HCT116 (cell line): ENCODE data around the gene SNTG2. TPM values are rescaled to one million over a fixed set of nuclear protein-coding genes. Genes with fewer than 3 reads are reported as not detected.

Source experiments
- ATAC-seq: fragments of 200-7000 bp; cut with Tn5 transposase; 2 replicates; pipeline ENCODE4 v1.9.1; 2020; ENCODE audit warnings: mild to moderate bottlenecking, moderate library complexity
- BruUV-seq: library from RNA; stranded (reverse); fragments of 400-500 nt; replicated peaks from 2 replicates; lab custom pipeline; 2021; lab: Mats Ljungman, UMichigan
- CTCF ChIA-PET: fragments of 300-600 bp; sonication (Branson Sonifier 250); formaldehyde crosslinking; loops from one replicate; lab custom pipeline; 2021; ENCODE audit warnings: antibody characterized with exemption; lab: Charles Lee
- POLR2A ChIA-PET: fragments of 300-600, 350-600 bp; sonication (Branson Sonifier 250); formaldehyde crosslinking; loops from one replicate; lab custom pipeline; 2021; ENCODE audit warnings: antibody characterized with exemption; lab: Charles Lee
- RAD21 ChIA-PET, 2 experiments: fragments of 300-600 bp; sonication (Branson Sonifier 250); formaldehyde crosslinking; loops; one replicate each; lab custom pipeline; 2023; ENCODE audit warnings: low total read pairs in 2 of 2; ENCODE audit not compliant: uncharacterized antibody in 2 of 2, unreplicated experiment in 2 of 2, low non-redundant PET in 1 of 2; lab: Charles Lee
- DNase-seq: peaks from one replicate; pipeline ENCODE4 v3.0.0-alpha.2; 2010; ENCODE audit warnings: low read depth, low spot score
- H2AFZ ChIP-seq: fragments of 200-600 bp; shearing (Covaris generic), sonication (generic); 2 replicates; pipeline ENCODE4 v1.6.1; 2017; ENCODE audit warnings: low read depth, mixed run types, mixed read lengths, antibody characterized with exemption, low read length; ENCODE audit not compliant: poor library complexity, severe bottlenecking
- H3K27ac ChIP-seq: 2 replicates; pipeline ENCODE4 v1.5.1; 2012; ENCODE audit warnings: low read depth, low read length
- H3K27me3 ChIP-seq: fragments of 200-600 bp; sonication (generic); 2 replicates; pipeline ENCODE4 v1.6.1; 2016; ENCODE audit warnings: mixed run types, low read length, mixed read lengths; ENCODE audit not compliant: insufficient read depth
- H3K36me3 ChIP-seq, 2 experiments: fragments of 200-500 bp in 1 of 2; fragments of 200-600 bp in 1 of 2; sonication (Bioruptor generic) in 1 of 2; sonication (generic) in 1 of 2; 2 replicates each; pipeline versions ENCODE4 v1.5.1 to v1.6.1; 2014 to 2016; ENCODE audit warnings: low read length in 2 of 2, inconsistent platforms in 1 of 2, mixed read lengths in 1 of 2, mixed run types in 1 of 2; ENCODE audit not compliant: insufficient read depth in 2 of 2, control insufficient read depth in 1 of 2
- H3K4me1 ChIP-seq, 2 experiments: fragments of 200-600 bp in 1 of 2; sonication (generic) in 1 of 2; 2 replicates each; pipeline versions ENCODE4 v1.5.1 to v1.6.1; 2012 to 2017; ENCODE audit warnings: low read length in 2 of 2, inconsistent platforms in 1 of 2, mild to moderate bottlenecking in 1 of 2, mixed read lengths in 1 of 2, mixed run types in 1 of 2, moderate library complexity in 1 of 2; ENCODE audit not compliant: insufficient read depth in 2 of 2, control insufficient read depth in 1 of 2
- H3K4me2 ChIP-seq: fragments of 200-600 bp; sonication (generic); 2 replicates; pipeline ENCODE4 v1.6.1; 2017; ENCODE audit warnings: mixed run types, low read length, mixed read lengths
- H3K4me3 ChIP-seq, 2 experiments: fragments of 200-600 bp in 1 of 2; sonication (generic) in 1 of 2; replicated peaks in 1 of 2; 2 replicates each; pipeline ENCODE4 v1.5.1; 2011 to 2016; ENCODE audit warnings: low read length in 2 of 2, control low read depth in 1 of 2, low read depth in 1 of 2, mild to moderate bottlenecking in 1 of 2, mixed read lengths in 1 of 2, mixed run types in 1 of 2
- H3K79me2 ChIP-seq: fragments of 200-600 bp; sonication (generic); 2 replicates; pipeline ENCODE4 v1.6.1; 2017; ENCODE audit warnings: mild to moderate bottlenecking, mixed run types, low read length, moderate library complexity, mixed read lengths; ENCODE audit not compliant: insufficient read depth
- H3K9ac ChIP-seq: fragments of 200-600 bp; sonication (generic); 2 replicates; pipeline ENCODE4 v1.6.1; 2016; ENCODE audit warnings: low read length, mixed read lengths
- H3K9me2 ChIP-seq: fragments of 200-600 bp; sonication (generic), shearing (Covaris generic); 2 replicates; pipeline ENCODE4 v1.6.1; 2017; ENCODE audit warnings: mixed run types, mild to moderate bottlenecking, moderate library complexity; ENCODE audit not compliant: insufficient read depth
- H3K9me3 ChIP-seq, 2 experiments: fragments of 200-500 bp in 1 of 2; fragments of 200-600 bp in 1 of 2; sonication (Bioruptor generic) in 1 of 2; sonication (generic) in 1 of 2; 2 replicates each; pipeline ENCODE4 v1.6.1; 2014 to 2017; ENCODE audit warnings: low read length in 2 of 2, mixed read lengths in 2 of 2, inconsistent platforms in 1 of 2, low read depth in 1 of 2, mild to moderate bottlenecking in 1 of 2, mixed run types in 1 of 2, moderate library complexity in 1 of 2; ENCODE audit not compliant: control insufficient read depth in 1 of 2, insufficient read depth in 1 of 2
- H4K20me1 ChIP-seq: fragments of 200-600 bp; sonication (generic), shearing (Covaris generic); 2 replicates; pipeline ENCODE4 v1.6.1; 2017; ENCODE audit warnings: mixed run types, mild to moderate bottlenecking, moderate library complexity; ENCODE audit not compliant: insufficient read depth
- CBX3 ChIP-seq: IDR thresholded peaks from 2 replicates; pipeline ENCODE4 v1.6.1; 2012; ENCODE audit warnings: low read depth
- EGR1 ChIP-seq: IDR thresholded peaks from 2 replicates; pipeline ENCODE4 v1.6.1; 2012; ENCODE audit warnings: low read depth
- ELF1 ChIP-seq: IDR thresholded peaks from 2 replicates; pipeline ENCODE4 v1.6.1; 2012; ENCODE audit warnings: low read depth, borderline replicate concordance
- EZH2 ChIP-seq: fragments of 200-600 bp; sonication (generic); IDR thresholded peaks from 2 replicates; pipeline ENCODE4 v1.6.1; 2017; ENCODE audit warnings: antibody characterized with exemption, mixed run types
- EZH2phosphoT487 ChIP-seq: fragments of 200-600 bp; IDR thresholded peaks from 2 replicates; pipeline ENCODE4 v1.6.1; 2018; ENCODE audit warnings: antibody characterized with exemption, borderline replicate concordance
- POLR2A ChIP-seq: IDR thresholded peaks from 2 replicates; pipeline ENCODE4 v1.7.0; 2011; ENCODE audit warnings: borderline replicate concordance; ENCODE audit not compliant: insufficient read depth, insufficient read length; ENCODE audit errors: extremely low read depth
- SIN3A ChIP-seq: IDR thresholded peaks from 2 replicates; pipeline ENCODE4 v1.6.1; 2012; ENCODE audit warnings: low read depth
- SP1 ChIP-seq: IDR thresholded peaks from 2 replicates; pipeline ENCODE4 v1.6.1; 2012; ENCODE audit warnings: low read depth
- TCF7L2 ChIP-seq: IDR thresholded peaks from 2 replicates; pipeline ENCODE4 v1.7.0; 2011; ENCODE audit warnings: borderline replicate concordance, inconsistent platforms; ENCODE audit not compliant: insufficient read depth, insufficient read length; ENCODE audit errors: extremely low read depth
- intact Hi-C: fragments of 100-400 bp; cut with micrococcal nuclease; formaldehyde crosslinking; loops from 2 replicates; pipeline ENCODE4 v1.10.0; 2022
- total RNA-seq: library from RNA; stranded (reverse); gene quantifications from one replicate; pipeline ENCODE4 v1.2.1, GENCODE V29; 2021; ENCODE audit not compliant: unreplicated experiment
- TF ChIP-seq, protein P1 (sequence below): IDR thresholded peaks from 2 replicates; pipeline ENCODE4 v1.6.1; 2012
- TF ChIP-seq, protein P2 (sequence below), 3 experiments: fragments of 200-600 bp in 1 of 3; sonication (generic) in 1 of 3; IDR thresholded peaks in 2 of 3; conservative IDR thresholded peaks in 1 of 3; 2 replicates each; pipeline ENCODE4 v1.5.1; 2012 to 2017; ENCODE audit warnings: low read depth in 2 of 3, low read length in 2 of 3, antibody characterized with exemption in 1 of 3, borderline replicate concordance in 1 of 3, control low read depth in 1 of 3, mild to moderate bottlenecking in 1 of 3, mixed read lengths in 1 of 3, mixed run types in 1 of 3, moderate library complexity in 1 of 3; ENCODE audit not compliant: insufficient read depth in 1 of 3
- TF ChIP-seq, protein P3 (sequence below): IDR thresholded peaks from 2 replicates; pipeline ENCODE4 v1.6.1; 2011; ENCODE audit warnings: mild to moderate bottlenecking, low read length, moderate library complexity; ENCODE audit not compliant: insufficient replicate concordance; ENCODE audit errors: extremely low read depth

SNTG2 gene
- total RNA-seq, 1 experiment from 2014 or later, result not detected

GRCh38 chr2:1209761-1210160 is 259.1 kb downstream of the SNTG2 start:
- Histone ChIP-seq H3K4me1 (no peaks in the 10 kb centered on the region), H3K9ac (no peak overlapping the region), H3K79me2 (no peaks in the 10 kb centered on the region), H3K9me2 (no peaks in the 10 kb centered on the region), H3K27ac (no peak overlapping the region), H3K27me3 (no peaks in the 10 kb centered on the region), H3K36me3 (no peaks in the 10 kb centered on the region), H4K20me1 (no peaks in the 10 kb centered on the region), H3K4me3 (no peak overlapping the region), H2AFZ (no peak overlapping the region), H3K9me3 (peaks cover 0 to 7% of the 10 kb centered on the region in 2 experiments; a peak in 1 of 4 replicates), H3K4me2 (no peak overlapping the region)
- intact Hi-C loops, result no loop called here
- ATAC-seq (no peak), DNase-seq (no peak)
- BruUV-seq, result no TSS peak
- POLR2A ChIA-PET, result no interaction called here
- TF ChIP-seq CBX3 (no peak), EGR1 (no peak), SIN3A (no peak), POLR2A (no peak), SP1 (no peak), EZH2phosphoT487 (no peak), TCF7L2 (no peak), EZH2 (no peak), ELF1 (no peak)
- TF ChIP-seq, protein P1, sequence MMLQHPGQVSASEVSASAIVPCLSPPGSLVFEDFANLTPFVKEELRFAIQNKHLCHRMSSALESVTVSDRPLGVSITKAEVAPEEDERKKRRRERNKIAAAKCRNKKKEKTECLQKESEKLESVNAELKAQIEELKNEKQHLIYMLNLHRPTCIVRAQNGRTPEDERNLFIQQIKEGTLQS, result no peak
- TF ChIP-seq, protein P2, sequence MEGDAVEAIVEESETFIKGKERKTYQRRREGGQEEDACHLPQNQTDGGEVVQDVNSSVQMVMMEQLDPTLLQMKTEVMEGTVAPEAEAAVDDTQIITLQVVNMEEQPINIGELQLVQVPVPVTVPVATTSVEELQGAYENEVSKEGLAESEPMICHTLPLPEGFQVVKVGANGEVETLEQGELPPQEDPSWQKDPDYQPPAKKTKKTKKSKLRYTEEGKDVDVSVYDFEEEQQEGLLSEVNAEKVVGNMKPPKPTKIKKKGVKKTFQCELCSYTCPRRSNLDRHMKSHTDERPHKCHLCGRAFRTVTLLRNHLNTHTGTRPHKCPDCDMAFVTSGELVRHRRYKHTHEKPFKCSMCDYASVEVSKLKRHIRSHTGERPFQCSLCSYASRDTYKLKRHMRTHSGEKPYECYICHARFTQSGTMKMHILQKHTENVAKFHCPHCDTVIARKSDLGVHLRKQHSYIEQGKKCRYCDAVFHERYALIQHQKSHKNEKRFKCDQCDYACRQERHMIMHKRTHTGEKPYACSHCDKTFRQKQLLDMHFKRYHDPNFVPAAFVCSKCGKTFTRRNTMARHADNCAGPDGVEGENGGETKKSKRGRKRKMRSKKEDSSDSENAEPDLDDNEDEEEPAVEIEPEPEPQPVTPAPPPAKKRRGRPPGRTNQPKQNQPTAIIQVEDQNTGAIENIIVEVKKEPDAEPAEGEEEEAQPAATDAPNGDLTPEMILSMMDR (IDR thresholded peaks at IDR 0.05 in 2 of 3, conservative IDR thresholded peaks at IDR 0.05 in 1 of 3; ENCODE audit: borderline replicate concordance in 1 of 3, insufficient read depth in 1 of 3, low read depth in 2 of 3, low read length in 2 of 3), result no peak
- TF ChIP-seq, protein P3, sequence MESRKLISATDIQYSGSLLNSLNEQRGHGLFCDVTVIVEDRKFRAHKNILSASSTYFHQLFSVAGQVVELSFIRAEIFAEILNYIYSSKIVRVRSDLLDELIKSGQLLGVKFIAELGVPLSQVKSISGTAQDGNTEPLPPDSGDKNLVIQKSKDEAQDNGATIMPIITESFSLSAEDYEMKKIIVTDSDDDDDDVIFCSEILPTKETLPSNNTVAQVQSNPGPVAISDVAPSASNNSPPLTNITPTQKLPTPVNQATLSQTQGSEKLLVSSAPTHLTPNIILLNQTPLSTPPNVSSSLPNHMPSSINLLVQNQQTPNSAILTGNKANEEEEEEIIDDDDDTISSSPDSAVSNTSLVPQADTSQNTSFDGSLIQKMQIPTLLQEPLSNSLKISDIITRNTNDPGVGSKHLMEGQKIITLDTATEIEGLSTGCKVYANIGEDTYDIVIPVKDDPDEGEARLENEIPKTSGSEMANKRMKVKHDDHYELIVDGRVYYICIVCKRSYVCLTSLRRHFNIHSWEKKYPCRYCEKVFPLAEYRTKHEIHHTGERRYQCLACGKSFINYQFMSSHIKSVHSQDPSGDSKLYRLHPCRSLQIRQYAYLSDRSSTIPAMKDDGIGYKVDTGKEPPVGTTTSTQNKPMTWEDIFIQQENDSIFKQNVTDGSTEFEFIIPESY, result no peak
- CTCF ChIA-PET, result no interaction called here
- RAD21 ChIA-PET, result no interaction called here
